Adrenal gland (tissue), 5 donors: ENCODE measurements around the gene AGBL4.

Experiments
- POLR2A ChIP-seq, 2 donors: fragments of 450-650 bp; IDR thresholded peaks; one replicate each; pipeline ENCODE4 v1.6.1; 2017; ENCODE audit warnings: antibody characterized with exemption in 2 of 2, mild to moderate bottlenecking in 2 of 2, moderate library complexity in 1 of 2
- TF ChIP-seq, protein P1 (sequence below), 6 experiments: fragments of 450-650 bp in 4 of 6; fragments of 200-600 bp in 2 of 6; sonication (generic) in 1 of 6; IDR thresholded peaks; 1 replicate in 5 of 6; 2 replicates in 1 of 6; pipeline versions ENCODE4 v1.5.1 to v1.8.0; 2016 to 2021; ENCODE audit warnings: antibody characterized with exemption in 6 of 6, mild to moderate bottlenecking in 2 of 6, moderate library complexity in 1 of 6
- donor health status: DM: no; HTN: no; CAD: no.

DNA sequence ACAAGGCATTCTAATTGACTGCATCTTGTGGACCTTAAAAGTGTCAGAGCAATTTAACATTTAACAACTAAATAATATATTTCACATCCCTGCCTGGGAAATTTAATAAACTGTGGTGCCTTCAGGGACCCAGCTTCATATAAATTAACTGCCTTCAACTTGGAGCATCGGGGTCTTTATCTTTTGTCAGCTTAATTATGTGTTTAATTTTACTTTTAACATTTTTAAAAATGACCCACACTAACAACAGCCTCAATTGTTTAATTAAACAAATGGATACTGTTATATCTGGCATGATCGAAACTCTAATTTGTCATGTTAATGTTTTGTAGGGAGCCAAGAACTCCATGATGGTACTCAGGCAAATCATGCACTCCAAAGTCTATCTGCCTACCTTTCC is 857.7 kb downstream of the AGBL4 start:
- TF ChIP-seq, protein P1, sequence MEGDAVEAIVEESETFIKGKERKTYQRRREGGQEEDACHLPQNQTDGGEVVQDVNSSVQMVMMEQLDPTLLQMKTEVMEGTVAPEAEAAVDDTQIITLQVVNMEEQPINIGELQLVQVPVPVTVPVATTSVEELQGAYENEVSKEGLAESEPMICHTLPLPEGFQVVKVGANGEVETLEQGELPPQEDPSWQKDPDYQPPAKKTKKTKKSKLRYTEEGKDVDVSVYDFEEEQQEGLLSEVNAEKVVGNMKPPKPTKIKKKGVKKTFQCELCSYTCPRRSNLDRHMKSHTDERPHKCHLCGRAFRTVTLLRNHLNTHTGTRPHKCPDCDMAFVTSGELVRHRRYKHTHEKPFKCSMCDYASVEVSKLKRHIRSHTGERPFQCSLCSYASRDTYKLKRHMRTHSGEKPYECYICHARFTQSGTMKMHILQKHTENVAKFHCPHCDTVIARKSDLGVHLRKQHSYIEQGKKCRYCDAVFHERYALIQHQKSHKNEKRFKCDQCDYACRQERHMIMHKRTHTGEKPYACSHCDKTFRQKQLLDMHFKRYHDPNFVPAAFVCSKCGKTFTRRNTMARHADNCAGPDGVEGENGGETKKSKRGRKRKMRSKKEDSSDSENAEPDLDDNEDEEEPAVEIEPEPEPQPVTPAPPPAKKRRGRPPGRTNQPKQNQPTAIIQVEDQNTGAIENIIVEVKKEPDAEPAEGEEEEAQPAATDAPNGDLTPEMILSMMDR (IDR thresholded peaks at IDR 0.05) = no peak
- no peak for TF ChIP-seq POLR2A (IDR thresholded peaks at IDR 0.05)
